Middle frontal gyrus (tissue), 1 donor: ENCODE measurements around the gene MAPT.
"Not testable (repeated sequence)": the region's sequence is repeated elsewhere in the genome, so short reads cannot be mapped to it uniquely, and the experiment has no call there.

Experiments used
- DNase-seq: peaks from one replicate; pipeline ENCODE4 v3.0.0-alpha.2; 2015; ENCODE audit warnings: low spot score; ENCODE audit errors: extremely low spot score

The MAPT gene

GRCh38 chr17:46007461-46007965, 113.2 kb downstream of the MAPT start:
- no peak for DNase-seq

- no peak for DNase-seq
Measured at GRCh38 chr17:46008591-46008990, 114.2 kb downstream of the MAPT start.

- DNase-seq: no peak
Measured at GRCh38 chr17:46009681-46010596, 115.6 kb downstream of the MAPT start.

GRCh38 chr17:46010597-46011186, 116.3 kb downstream of the MAPT start:
- DNase-seq: no peak

- no peak for DNase-seq
Measured at GRCh38 chr17:46011711-46012505, 117.6 kb downstream of the MAPT start.

GRCh38 chr17:46012506-46013079, 118.2 kb downstream of the MAPT start:
- no peak for DNase-seq

- DNase-seq: no peak
Measured at GRCh38 chr17:46013127-46013501, 118.8 kb downstream of the MAPT start.

- no peak for DNase-seq
Measured at GRCh38 chr17:46013502-46014165, 119.3 kb downstream of the MAPT start.

GRCh38 chr17:46019408-46019925, 125.1 kb downstream of the MAPT start:
- not testable (repeated sequence) for DNase-seq

- DNase-seq: no peak
Measured at GRCh38 chr17:46020023-46020761, 125.8 kb downstream of the MAPT start.

GRCh38 chr17:46020998-46021397, 126.6 kb downstream of the MAPT start:
- no peak for DNase-seq

GRCh38 chr17:46023366-46023765, 129.0 kb downstream of the MAPT start:
- DNase-seq: not testable (repeated sequence)

GRCh38 chr17:46023783-46024388, 129.5 kb downstream of the MAPT start:
- no peak for DNase-seq

GRCh38 chr17:46024590-46024989, 130.2 kb downstream of the MAPT start:
- no peak for DNase-seq

GRCh38 chr17:46025060-46025459, 130.7 kb downstream of the MAPT start:
- DNase-seq: no peak

- DNase-seq: no peak
Measured at GRCh38 chr17:46025510-46026165, 131.3 kb downstream of the MAPT start.

GRCh38 chr17:46026166-46027047, 132.1 kb downstream of the MAPT start:
- no peak for DNase-seq
